ENCODE results near the gene LAMA5.

The LAMA5 gene

GRCh38 chr20:62369815-62370114, 2.7 kb upstream of the LAMA5 start:
- DNase-seq (ENCODE audit: low spot score): no peak

DNA sequence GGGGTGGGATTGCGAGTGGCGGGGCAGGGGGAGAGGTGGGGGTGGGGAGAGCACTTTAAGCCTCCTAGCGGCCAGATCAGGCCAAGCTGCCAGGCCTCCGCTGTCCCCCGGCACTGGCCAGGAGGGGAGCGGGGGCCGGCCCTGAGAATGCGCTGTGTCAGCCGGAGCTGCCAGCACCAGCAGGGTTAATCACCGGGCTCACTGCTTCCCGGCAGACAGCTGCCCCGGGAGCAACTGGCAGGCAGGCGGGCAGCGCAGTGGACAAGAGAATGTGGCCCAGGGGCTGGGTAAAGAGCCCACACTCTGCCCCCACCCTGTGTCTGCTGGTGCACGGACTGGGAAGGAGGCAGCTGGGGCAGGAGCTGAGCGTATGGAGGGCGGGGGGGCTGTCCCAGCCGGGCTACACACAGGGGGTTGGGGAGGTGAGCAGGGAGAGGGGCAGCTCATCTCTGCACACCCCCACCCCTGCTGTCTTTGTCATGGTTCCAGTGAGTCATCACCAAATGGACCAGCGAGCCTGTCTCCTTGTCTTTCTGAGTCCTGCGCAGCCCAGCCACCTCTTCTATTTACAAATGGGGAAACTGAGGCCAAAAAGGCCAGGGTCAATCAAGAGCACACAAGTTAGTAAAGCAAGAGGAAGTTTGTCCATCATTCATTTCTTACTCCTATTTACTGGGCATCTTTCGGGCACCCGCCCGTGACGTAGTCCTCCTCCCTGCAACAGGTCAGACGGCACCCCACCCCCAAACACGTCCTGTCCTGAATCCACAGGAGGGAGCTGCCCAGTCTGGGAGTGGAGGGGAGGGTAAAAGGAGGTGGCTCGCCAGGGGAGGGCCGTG, 2.1 kb upstream of the LAMA5 start:
- peak; percentile 61 for DNase-seq (ENCODE audit: low spot score)

GRCh38 chr20:62368392-62368975, 1.4 kb upstream of the LAMA5 start:
- DNase-seq (ENCODE audit: low spot score): no peak

DNA sequence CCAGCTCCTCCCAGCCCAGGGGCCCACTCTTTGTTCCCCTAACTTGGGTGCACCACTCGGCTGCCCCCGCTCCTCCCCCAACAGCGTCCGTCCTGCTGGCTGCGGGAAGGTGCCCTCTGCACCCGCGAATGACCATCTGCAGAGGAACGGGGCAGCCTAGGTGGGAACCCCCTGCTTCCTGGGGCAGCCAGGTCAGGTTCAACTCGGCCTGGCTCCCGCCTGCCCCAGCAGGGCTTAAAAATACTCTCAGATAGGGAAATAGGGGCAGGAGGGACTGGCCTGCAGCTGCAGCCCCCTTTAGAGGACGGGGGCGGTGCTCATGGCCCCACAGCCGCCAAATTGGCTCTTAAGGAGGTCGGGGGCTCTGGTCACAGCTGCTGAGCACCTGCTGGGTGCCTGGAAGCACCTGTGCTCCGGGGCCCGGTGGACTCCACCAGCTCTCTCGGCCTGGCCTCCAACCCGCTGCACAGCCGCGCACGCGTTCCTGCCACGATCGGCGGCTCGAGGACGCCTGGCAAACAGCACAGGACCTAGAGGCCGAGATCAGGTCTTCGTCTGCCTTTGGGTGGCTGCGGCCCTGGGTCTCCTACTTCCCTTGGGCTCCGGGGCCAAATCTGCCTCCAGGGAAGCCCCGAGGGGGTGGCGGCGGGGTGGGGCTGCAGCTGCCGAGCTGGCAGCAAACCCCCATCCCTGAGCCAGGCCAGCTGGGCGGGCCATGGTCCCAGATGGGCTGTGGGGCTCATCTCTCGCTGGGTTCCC, 700 bp upstream of the LAMA5 start:
- DNase-seq (ENCODE audit: low spot score): no peak

- DNase-seq (ENCODE audit: low spot score): no peak
Observed at GRCh38 chr20:62366370-62367135, 559 bp downstream of the LAMA5 start.

GRCh38 chr20:62365814-62366369, 1.2 kb downstream of the LAMA5 start:
- DNase-seq (ENCODE audit: low spot score): no peak

DNA sequence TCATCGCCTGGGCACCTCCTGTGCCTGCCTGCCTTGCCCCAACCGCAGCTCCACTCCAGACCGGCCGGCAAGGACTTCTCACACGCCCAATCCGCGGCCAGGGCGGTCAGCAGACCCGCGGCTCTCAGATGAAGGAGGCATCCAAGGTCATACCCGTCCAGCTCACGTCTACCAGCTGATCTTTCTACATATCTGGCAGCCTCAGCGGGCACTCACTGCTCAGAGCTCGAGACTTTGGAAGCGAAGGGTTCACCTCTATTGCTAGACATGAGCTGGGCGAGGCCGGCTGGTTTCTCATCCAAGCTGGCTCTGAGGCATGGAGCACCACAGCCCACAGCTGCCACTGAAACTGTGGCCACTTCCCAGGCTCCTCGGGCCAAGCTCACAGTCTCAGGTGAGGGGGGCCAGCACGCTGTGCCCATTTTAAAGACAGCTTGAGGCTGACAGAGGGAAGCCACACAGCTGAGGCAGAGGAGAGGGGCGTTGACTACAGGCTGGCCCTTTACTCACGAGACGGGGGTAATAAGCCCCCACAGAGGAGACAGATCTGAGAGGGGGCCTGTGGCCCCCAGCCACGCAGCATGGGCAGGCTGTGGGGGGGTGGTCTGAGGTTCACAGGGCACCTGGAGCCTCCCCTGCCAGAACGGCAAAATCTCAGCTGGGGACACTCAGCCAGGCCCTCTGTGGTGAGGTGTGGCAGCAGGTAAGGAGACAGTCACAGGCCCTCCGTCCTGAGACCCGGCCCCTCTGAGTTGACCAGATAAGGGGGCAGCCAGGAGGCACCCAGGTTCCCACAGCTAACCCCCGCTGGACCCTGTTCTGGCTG, 2.0 kb downstream of the LAMA5 start:
- no peak for DNase-seq (ENCODE audit: low spot score)

- no peak for DNase-seq (ENCODE audit: low spot score)
Observed at GRCh38 chr20:62363920-62364851, 2.9 kb downstream of the LAMA5 start.

- no peak for DNase-seq (ENCODE audit: low spot score)
Observed at GRCh38 chr20:62362991-62363919, 3.9 kb downstream of the LAMA5 start.

- DNase-seq (ENCODE audit: low spot score): no peak
Observed at GRCh38 chr20:62362590-62362940, 4.5 kb downstream of the LAMA5 start.

DNA sequence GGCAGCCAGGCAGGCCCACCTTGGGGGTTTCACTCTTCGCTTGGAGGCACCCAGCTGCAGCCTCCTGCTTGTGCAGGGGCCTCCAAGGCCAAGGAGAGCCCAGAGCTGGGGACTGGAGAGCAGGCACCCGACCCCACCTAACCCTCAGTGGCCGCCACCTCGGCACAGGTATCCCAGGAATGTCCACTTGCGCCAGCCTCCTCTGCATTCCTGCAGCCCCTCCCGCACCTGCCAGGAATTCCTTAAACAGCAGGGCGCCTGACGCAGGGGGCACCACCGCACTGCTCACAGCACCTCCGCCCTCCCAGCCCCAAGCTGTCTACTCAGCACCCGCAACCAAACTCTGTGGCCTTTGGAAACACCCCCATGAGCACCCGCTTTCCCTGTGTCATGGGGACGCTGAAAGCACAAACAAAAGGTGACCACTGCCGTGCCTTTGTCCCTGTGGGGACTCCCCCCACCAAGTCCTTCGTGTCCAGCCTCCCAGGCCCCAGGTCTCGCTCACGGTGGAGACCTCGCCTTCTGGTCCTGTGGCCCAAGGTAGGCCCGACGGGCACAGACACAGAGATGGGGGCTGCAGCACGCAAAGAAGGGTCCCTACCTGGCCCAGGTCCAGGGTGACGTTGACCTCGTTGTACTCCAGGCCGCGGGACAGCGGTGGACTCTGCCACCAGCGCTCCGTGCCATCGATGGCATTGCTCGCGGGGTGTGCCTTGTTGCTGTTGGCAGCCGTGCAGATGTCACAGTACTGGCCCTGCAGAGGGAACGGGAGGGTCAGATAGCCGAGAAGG, 5.1 kb downstream of the LAMA5 start:
- no peak for DNase-seq (ENCODE audit: low spot score)

- DNase-seq (ENCODE audit: low spot score): no peak
Observed at GRCh38 chr20:62360854-62361798, 6.0 kb downstream of the LAMA5 start.

GRCh38 chr20:62359491-62360121, 7.5 kb downstream of the LAMA5 start:
- no peak for DNase-seq (ENCODE audit: low spot score)

DNA sequence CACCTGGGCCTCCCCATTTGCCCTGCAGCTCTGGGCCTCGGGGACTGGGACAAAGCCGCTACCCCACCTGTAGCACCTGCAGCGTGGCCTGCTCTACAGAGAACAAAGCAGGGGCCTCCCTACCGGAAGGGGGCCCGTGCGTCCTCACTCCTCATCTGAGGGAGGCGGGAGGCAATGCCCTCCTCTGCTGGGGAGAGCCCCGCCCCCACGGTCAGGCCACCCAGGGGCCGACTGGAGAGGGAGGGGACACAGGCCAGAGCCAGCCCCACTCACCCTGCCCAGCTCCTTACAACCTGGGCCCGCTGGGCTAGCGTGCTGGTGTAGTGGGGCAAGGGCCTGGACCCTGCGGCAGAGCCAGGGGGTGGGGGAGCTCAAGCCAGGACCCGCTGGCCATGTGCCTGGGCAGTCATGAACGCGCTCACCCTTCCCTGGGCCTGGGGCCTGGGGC, 8.0 kb downstream of the LAMA5 start:
- no peak for DNase-seq (ENCODE audit: low spot score)

GRCh38 chr20:62358171-62359042, 8.7 kb downstream of the LAMA5 start:
- DNase-seq (ENCODE audit: low spot score): no peak

DNA sequence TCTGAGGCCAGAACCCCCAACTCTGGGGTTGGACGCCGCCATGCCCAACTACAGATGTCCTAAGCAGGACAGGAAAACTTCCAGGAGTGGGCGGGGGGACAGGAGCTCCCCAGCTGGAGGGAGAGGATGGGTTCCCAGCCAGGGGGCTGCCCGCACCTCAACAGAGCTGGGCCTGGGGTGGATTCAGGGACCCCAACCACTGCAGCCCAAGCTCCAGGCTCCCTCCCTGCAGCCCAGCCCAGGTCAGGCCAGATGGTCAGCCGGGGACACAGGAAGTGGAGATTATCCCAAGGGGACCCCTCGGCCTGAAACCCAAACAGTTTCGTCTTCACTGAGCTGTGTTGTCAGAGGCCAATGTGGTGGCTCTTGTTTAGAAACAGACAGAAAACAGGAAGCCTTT, 9.4 kb downstream of the LAMA5 start:
- DNase-seq (ENCODE audit: low spot score): no peak
